ENCODE data around the gene SRPK1.

GRCh38 chr6:35905841-35906498 lies 14.9 kb downstream of the SRPK1 start:
- TF ChIP-seq CTCF (IDR thresholded peaks at IDR 0.05) (no peak), POLR2AphosphoS5 (IDR thresholded peaks at IDR 0.05) (no peak)
